DND-41 (cell line): ENCODE data around the gene SLC2A9.

Experiments used
- ATAC-seq: fragments of 200-7000 bp; cut with Tn5 transposase; 3 replicates; pipeline ENCODE4 v1.9.1; 2021; ENCODE audit warnings: low read depth; ENCODE audit not compliant: insufficient read depth
- DNase-seq: peaks from one replicate; pipeline ENCODE4 v3.0.0-alpha.2; 2020
- H2AFZ ChIP-seq: 2 replicates; pipeline ENCODE4 v1.6.0; 2012; ENCODE audit warnings: low read depth, low read length
- H3K27ac ChIP-seq: 2 replicates; pipeline ENCODE4 v1.5.1; 2012; ENCODE audit warnings: low read length, inconsistent platforms
- H3K27me3 ChIP-seq: fragments of 200-600 bp; sonication (generic); 2 replicates; pipeline ENCODE4 v1.6.0; 2012; ENCODE audit warnings: low read length, mild to moderate bottlenecking, inconsistent platforms; ENCODE audit not compliant: insufficient read depth, poor library complexity
- H3K36me3 ChIP-seq: 2 replicates; pipeline ENCODE4 v1.5.1; 2012; ENCODE audit warnings: low read length, inconsistent platforms; ENCODE audit not compliant: insufficient read depth
- H3K4me1 ChIP-seq: 2 replicates; pipeline ENCODE4 v1.5.1; 2012; ENCODE audit warnings: mild to moderate bottlenecking, low read length; ENCODE audit not compliant: insufficient read depth
- H3K4me2 ChIP-seq: 2 replicates; pipeline ENCODE4 v1.6.0; 2012; ENCODE audit warnings: mild to moderate bottlenecking, moderate library complexity, low read length, inconsistent platforms; ENCODE audit not compliant: insufficient read depth
- H3K4me3 ChIP-seq, 2 experiments: fragments of 200-600 bp in 1 of 2; shearing (Covaris generic) in 1 of 2; 2 replicates each; pipeline ENCODE4 v1.5.1; 2012 to 2016; ENCODE audit warnings: inconsistent platforms in 2 of 2, low read length in 2 of 2, mild to moderate bottlenecking in 2 of 2, low read depth in 1 of 2, moderate library complexity in 1 of 2
- H3K79me2 ChIP-seq: 2 replicates; pipeline ENCODE4 v1.6.0; 2012; ENCODE audit warnings: low read length, inconsistent platforms; ENCODE audit not compliant: insufficient read depth
- H3K9ac ChIP-seq: 2 replicates; pipeline ENCODE4 v1.6.0; 2012; ENCODE audit warnings: low read depth, mild to moderate bottlenecking, inconsistent platforms, low read length, moderate library complexity
- H3K9me3 ChIP-seq: 2 replicates; pipeline ENCODE4 v1.5.1; 2012; ENCODE audit warnings: low read length, moderate library complexity, mild to moderate bottlenecking, inconsistent platforms; ENCODE audit not compliant: insufficient read depth, severe bottlenecking
- H4K20me1 ChIP-seq: 2 replicates; pipeline ENCODE4 v1.6.0; 2012; ENCODE audit warnings: low read length; ENCODE audit not compliant: insufficient read depth
- EZH2 ChIP-seq: IDR thresholded peaks from 3 replicates; pipeline ENCODE4 v1.6.1; 2012; ENCODE audit warnings: borderline replicate concordance, low read depth, mild to moderate bottlenecking, moderate library complexity, low read length, inconsistent platforms; ENCODE audit not compliant: severe bottlenecking
- TF ChIP-seq, protein P1 (sequence below): IDR thresholded peaks from 2 replicates; pipeline ENCODE4 v1.5.1; 2012; ENCODE audit warnings: borderline replicate concordance, low read length, moderate library complexity, mild to moderate bottlenecking; ENCODE audit not compliant: poor library complexity, severe bottlenecking; ENCODE audit errors: extremely low read depth

Gene SLC2A9

DNA sequence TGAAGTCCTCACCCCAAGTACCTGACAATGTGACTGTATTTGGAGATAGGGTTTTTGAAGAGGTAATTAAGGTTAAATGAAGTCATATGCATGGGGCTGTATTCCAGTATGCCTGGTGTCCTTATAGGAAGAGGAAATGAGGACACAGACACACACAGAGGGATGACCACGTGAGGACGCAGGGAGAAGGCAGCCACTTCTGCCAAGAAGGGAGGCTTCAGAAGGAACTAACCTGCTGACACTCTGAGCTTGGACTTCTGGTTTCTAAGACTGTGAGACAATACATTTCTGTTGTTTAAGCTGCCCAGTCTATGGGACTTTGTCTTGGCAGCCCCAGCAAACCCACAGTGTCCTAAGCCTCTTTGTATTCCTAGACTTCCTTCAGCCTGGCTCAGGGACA, 3.0 kb upstream of the SLC2A9 start:
- TF ChIP-seq EZH2, result no peak
- TF ChIP-seq, protein P1, sequence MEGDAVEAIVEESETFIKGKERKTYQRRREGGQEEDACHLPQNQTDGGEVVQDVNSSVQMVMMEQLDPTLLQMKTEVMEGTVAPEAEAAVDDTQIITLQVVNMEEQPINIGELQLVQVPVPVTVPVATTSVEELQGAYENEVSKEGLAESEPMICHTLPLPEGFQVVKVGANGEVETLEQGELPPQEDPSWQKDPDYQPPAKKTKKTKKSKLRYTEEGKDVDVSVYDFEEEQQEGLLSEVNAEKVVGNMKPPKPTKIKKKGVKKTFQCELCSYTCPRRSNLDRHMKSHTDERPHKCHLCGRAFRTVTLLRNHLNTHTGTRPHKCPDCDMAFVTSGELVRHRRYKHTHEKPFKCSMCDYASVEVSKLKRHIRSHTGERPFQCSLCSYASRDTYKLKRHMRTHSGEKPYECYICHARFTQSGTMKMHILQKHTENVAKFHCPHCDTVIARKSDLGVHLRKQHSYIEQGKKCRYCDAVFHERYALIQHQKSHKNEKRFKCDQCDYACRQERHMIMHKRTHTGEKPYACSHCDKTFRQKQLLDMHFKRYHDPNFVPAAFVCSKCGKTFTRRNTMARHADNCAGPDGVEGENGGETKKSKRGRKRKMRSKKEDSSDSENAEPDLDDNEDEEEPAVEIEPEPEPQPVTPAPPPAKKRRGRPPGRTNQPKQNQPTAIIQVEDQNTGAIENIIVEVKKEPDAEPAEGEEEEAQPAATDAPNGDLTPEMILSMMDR, result no peak
- H2AFZ ChIP-seq, result no peak overlapping the region
- H3K9me3 ChIP-seq, result no peaks in the 10 kb centered on the region
- no peak overlapping the region for H3K4me2 ChIP-seq
- no peak for DNase-seq
- ATAC-seq, result no peak
- H4K20me1 ChIP-seq, result no peaks in the 10 kb centered on the region
- no peak overlapping the region for H3K9ac ChIP-seq
- H3K4me1 ChIP-seq, result no peaks in the 10 kb centered on the region
- H3K79me2 ChIP-seq, result no peaks in the 10 kb centered on the region
- H3K4me3 ChIP-seq, result no peak overlapping the region
- no peaks in the 10 kb centered on the region for H3K36me3 ChIP-seq
- no peak overlapping the region for H3K27ac ChIP-seq
- H3K27me3 ChIP-seq, result no peaks in the 10 kb centered on the region

DNA sequence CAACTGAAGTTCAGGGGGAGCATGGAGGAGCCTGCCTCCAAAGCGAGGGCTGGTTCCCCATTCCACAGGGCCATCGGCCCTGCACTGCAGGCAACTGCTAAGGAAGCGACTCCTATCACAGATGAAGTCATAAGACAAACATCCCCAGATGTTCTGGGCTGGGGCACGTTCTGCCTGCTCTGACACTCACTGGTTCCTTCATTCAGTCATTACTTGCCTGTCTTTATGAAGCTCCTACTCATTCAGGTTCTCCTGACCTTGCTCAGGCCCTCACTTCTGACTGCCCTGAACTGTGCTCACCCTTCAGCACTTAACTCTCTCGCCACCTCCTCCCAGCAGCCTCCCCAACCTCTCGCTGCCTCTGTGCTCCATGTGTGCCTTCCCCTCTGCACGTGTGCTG, 2.5 kb upstream of the SLC2A9 start:
- Histone ChIP-seq H3K79me2 (no peaks in the 10 kb centered on the region), H2AFZ (no peak overlapping the region), H3K4me3 (no peak overlapping the region), H4K20me1 (no peaks in the 10 kb centered on the region), H3K9ac (no peak overlapping the region), H3K4me2 (no peak overlapping the region), H3K36me3 (no peaks in the 10 kb centered on the region), H3K27ac (no peak overlapping the region), H3K9me3 (no peaks in the 10 kb centered on the region), H3K27me3 (no peaks in the 10 kb centered on the region), H3K4me1 (no peaks in the 10 kb centered on the region)
- TF ChIP-seq EZH2, result no peak
- TF ChIP-seq, protein P1, result no peak
- ATAC-seq (no peak), DNase-seq (no peak)

DNA sequence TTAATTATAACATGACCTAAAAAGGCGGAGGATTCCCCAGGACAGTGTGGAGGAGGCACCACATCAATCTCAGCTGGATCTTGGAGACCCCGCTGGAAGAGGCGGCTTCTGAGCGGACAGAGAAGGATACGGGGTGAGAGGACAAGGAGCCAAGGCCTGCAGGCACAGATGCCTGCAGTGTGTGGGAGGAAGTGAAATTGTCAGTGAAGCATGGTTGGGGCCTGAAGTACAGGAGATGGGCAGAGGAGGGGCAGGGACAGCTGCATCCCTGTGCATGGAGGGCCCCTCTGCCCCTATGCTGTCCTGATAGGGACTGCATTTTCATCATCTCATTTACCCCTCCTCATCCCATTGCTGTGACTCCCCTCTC, 1.7 kb upstream of the SLC2A9 start:
- Histone ChIP-seq H3K4me1 (no peaks in the 10 kb centered on the region), H3K27ac (no peak overlapping the region), H3K79me2 (no peaks in the 10 kb centered on the region), H3K9me3 (no peaks in the 10 kb centered on the region), H2AFZ (no peak overlapping the region), H3K4me2 (no peak overlapping the region), H3K36me3 (no peaks in the 10 kb centered on the region), H3K9ac (no peak overlapping the region), H3K4me3 (no peak overlapping the region), H4K20me1 (no peaks in the 10 kb centered on the region), H3K27me3 (no peaks in the 10 kb centered on the region)
- TF ChIP-seq, protein P1, result no peak
- TF ChIP-seq EZH2, result no peak
- no peak for ATAC-seq
- DNase-seq, result no peak

DNA sequence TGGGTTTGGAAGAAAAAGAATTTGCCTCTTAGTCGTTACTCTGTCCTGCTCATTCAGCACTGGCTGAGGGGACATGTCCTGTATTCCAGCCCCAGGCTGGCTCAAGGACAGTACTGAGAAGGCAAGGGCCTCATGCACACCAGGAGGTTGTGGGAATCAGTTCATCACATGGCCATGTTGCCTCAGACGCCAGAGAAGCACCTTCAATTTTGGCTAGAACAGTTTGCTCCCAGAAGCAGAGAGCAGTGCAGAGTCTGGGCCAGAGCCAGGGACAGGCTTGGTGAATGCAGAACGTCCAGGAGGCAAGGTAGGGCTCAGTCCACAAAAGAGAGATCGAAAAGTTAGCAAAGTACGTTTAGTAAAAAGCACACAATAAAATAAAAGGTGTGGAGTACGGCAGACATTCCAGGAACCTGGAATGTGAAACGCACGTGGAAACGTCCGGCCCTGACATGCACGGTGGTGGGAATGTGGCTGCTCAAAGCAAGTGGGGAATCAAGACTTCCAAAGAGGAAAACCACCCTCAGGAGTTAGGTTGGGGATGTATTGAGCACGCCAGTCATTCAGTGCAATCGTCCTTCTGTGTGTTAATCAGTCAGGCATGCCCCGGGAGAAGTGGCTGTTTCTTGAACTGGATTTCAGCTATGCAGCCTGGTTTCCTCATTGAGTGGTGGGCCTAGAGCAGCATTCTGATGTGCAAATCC, 1.2 kb upstream of the SLC2A9 start:
- DNase-seq (no peak), ATAC-seq (no peak)
- Histone ChIP-seq H3K9ac (no peak overlapping the region), H3K36me3 (no peaks in the 10 kb centered on the region), H3K27ac (no peak overlapping the region), H3K79me2 (no peaks in the 10 kb centered on the region), H3K4me3 (no peak overlapping the region), H3K9me3 (no peaks in the 10 kb centered on the region), H3K27me3 (no peaks in the 10 kb centered on the region), H4K20me1 (no peaks in the 10 kb centered on the region), H2AFZ (no peak overlapping the region), H3K4me1 (no peaks in the 10 kb centered on the region), H3K4me2 (no peak overlapping the region)
- TF ChIP-seq, protein P1, result no peak
- no peak for TF ChIP-seq EZH2
